ENCODE measurements around the gene CMBL.
"Not testable (repeated sequence)": the region's sequence is repeated elsewhere in the genome, so short reads cannot be mapped to it uniquely, and the experiment has no call there.

Gene CMBL

DNA sequence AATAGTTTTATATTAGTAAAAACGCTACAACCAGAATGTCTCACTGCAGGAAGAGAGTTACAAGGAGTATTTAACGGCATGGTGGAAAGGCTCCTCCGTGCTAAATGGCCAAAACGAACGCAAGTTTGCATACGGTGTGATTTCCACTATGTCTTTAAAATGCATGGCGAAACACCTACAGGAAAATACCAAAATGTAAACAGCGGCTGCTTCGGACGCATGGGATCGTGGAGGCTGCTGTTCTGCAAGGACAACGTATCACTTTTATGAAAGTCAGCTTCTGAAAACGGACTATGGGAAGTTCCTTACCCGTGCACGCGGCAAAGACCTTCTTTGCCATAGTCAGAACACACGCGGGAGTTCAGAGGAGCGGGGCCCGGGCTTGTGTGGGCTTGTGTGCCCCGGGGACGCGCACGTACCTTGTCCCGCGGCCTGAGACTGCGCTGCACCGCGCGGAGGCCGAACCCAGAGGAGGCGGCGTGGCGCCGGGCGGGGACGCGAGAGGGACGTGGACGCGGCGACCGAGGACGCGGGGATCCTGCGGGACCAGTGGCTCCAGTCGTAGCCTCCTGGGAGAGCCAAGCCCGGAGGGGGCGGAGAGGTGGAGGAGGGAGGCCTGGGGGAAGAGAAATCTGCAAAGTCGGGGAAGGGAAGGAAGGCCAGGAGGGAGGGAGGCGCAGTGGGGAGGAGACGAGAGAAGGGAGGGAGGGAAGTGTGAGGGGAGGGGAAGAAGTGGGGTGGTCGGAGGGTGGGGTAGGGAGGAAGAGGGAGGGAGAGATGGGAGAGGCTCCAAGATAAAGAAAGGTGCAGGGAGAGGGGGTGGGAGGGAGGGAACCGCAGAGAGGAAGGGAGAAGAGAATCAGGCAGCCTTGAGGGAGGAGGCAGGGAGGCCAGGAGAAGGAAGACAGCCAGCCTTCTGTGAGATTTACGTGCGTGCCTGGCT, at the start of gene CMBL:
Gene CMBL (minus strand): TSS at position 697 of the 943 bp plus-strand sequence. CDS start 17,140 bp downstream, outside the sequence.
- DNase-seq (ENCODE audit: low read depth): peak; percentile 1

DNA sequence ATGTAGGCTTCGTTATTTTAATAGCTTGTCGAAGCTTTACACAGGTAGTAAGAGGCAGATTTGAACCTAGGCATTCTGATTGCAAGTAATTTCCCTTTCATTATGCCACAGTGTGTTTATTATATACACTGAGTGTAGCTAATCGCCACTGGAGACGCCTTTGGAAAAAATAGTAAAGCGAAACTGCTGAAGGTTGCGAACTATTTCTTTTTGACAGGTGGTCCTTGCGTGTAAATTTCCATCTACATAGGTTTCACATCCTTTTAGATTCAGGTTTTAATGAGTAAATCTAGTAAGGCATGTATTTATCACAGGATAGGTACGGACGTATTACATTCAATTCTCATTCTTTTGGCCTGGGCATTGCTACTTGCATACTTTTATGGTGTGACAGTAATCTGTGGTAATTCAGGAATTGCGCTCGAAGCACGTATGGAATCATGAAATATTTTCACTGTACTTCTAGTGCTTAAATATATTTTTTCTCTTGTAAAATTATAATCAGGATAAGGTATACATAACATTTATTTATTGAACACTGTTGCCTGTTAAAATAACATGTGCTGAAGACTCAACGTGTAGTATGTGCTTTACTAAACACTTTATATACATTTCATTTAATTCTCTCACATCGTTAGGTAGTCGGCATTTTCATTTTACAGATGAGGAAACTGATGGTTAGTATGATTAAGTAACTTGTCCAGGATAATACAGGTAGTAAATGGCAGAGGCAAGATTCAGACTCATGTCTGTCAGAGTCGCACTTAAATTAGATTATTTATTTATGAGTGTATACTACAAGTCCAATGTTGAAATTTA, 47.6 kb upstream of the CMBL start:
- no peak for DNase-seq (ENCODE audit: low read depth)

DNA sequence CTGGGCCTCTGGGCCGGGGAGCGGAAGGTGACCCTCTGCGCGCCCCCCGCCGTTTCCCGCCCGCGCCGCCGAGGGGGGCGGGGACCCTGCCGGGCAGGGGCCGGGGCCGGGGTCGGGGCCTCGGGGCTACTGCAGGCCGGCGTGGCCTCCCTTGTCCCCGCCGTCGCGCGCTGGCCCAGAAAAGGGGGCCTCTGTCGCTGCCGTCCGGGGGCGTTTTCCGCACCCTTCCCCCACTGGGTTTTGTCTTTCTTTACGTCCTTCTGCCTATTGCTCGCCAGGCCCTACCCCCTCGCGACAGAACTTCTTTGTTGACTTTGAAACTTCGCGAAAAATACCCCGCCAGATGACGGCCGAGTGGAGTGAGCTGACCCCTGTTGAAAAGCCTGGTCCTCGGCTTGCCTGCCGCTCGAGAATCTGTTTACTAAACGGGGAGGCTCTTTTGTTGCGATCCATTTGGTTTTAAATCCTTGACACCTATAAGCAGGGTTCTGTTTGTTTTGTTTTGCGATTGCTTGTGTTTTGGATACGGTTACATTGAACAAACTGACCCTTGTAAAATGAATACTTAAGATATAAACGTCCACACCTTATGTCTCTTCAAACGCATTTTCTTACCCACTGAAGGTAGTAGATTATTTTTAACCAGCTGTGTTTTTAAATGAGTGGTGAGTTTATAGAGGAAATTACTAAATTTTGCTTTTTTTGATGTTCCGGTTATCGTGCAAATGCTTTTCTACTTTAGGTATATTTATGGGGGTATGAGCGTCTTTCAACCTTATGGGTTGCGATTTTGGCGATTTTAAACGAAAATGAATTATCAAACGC, 46.6 kb upstream of the CMBL start:
- DNase-seq (ENCODE audit: low read depth): no peak

DNA sequence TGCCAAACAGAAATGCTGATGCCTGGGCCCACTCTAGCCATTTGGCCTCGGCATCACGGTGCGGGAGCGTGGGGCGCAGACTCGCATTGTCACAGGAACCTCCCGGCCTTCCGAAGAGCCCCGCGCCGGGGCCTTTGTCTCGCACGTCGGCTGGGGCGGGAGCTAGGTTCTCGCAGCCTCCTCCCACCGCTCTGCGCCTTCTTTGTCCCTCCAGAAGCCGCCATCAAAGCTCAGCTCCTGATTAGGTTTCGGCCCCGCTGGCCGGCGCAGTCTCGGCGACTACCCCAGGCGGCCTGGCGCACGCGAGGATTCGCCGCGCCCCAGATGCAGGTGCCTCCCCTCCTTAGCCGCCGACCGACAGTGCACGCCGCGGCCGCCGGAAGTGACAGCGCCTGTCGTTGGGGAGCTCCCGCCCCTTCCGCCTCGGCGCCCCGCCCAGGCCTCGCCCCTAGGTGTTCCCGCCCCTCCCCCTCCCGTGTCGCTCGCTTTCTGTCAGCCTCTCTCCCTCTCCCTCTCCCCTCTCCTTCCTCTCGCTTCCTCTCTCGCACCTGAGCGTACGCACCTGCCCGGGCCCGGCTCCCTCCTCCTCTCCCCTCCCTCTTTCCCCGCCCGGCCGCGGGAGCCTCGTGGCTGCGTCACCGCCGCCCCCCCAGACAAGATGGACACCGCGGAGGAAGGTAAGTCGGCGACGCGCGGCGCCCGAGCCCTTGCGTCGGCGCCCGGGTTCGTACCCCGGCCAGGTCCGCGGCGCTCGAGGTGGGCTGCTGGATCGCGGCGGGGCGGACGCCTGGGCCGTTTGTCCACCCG, 45.7 kb upstream of the CMBL start, which contains the start of gene MARCHF6:
Gene MARCHF6 (plus strand): TSS at position 455 of the 807 bp plus-strand sequence. CDS start 204 bp downstream, at position 659.
- DNase-seq (ENCODE audit: low read depth): peak; percentile 96

DNA sequence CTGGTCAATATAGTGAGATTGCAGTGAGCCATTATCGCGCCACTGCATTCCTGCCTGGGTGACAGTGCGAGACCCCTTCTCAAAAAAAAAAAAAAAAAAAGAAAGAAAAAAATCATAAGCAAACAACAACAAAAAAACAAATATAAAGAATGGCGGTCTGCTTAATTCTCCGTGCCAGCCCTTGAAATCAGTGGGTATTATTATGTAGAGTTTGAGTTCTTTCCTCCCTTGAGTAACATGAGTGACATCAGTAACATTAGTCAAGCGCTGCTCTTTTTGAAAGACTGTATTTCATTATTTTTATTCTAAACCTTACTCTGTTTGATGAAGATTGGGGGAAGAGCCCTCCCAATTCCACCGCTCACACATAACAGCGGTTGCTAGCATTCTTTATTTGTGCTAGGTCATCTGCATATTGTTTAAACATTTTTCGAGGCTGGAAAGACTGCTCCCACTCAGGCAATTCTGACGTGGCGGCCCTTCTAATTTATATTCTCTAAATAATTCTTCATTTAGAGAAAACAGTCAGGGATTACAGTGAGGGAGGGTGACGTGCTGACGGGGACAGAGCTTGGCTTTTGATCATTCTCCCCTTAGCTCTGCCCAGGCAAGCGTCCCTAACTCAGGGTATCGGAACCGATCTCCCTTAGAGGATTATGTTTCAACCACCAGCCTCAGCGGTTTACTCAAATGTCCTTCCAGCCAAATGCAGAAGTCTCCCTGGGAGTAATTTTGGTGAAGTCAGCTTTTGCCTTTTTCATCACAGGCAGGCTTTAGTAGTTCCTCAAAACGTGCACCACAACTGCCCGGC, 44.9 kb upstream of the CMBL start:
- DNase-seq (ENCODE audit: low read depth): no peak

DNA sequence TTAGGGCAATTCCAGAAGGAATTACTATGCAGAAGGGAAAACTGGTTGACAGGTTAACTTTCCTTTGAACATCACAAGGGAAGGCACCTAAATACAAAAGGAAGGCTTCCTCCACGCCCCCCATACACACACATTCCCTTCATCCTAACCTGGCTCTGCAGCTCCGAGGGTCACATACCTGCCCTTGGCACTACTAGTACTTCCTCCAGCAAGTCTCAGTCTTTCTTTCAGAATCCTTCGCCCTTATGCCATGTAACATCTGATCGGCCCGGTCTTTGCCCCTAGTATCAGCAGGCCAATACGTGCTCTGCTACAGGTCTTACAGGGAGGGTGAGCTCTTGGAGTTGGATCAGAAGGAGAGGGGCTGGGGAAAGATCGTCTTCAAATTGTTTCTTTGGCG, 44.2 kb upstream of the CMBL start:
- no peak for DNase-seq (ENCODE audit: low read depth)

DNA sequence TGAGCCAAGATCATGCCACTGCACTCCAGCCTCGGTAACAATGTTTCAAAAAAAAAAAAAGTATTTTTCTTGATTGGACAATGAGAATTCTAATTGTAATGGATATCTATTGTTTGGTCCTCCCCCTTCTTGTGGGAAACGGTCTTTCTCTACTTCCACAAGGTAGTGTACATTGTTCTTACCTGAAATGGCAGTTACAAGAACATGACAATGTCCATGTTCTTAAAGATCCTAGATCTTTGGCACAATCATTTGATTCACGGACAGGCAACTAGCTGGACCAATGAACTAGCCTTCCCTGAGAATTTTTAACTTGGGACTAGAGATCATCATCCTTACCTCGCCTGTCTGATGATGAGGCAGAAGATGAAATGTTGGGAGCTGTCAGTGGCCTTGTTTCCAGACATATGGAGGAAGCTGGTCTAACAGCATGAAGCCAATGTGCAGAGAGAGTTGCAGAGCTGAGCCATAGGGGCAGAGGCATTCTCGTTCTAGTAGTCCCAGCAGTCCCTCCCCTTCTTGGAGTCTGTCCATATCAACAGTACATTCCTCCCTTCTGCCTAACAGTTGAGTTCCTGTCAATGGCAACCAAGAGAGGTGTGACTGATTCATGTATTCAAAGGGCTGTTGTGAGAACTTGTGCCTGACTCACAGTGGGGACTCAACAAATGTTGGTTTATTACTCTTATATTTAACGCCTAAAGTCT, 43.6 kb upstream of the CMBL start:
- DNase-seq (ENCODE audit: low read depth): no peak

DNA sequence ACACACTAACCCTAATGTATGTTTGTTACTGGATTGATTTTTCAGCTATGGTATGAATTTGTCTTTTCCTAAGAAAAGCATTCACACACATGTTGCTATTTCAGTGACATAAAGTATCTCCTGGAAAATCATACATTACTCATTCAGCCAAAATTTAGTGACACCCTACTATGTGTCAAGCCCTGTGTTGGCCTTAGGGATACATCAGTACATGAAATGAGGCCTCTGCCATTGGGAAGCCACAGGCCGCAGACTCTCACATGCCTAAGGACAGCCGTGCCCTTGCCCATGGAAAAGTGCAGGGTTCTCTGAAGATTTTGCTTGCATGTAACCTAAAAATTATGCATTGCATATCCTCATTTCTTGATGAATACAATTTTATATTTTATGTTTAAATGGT, 40.6 kb upstream of the CMBL start:
- DNase-seq (ENCODE audit: low read depth): no peak

DNA sequence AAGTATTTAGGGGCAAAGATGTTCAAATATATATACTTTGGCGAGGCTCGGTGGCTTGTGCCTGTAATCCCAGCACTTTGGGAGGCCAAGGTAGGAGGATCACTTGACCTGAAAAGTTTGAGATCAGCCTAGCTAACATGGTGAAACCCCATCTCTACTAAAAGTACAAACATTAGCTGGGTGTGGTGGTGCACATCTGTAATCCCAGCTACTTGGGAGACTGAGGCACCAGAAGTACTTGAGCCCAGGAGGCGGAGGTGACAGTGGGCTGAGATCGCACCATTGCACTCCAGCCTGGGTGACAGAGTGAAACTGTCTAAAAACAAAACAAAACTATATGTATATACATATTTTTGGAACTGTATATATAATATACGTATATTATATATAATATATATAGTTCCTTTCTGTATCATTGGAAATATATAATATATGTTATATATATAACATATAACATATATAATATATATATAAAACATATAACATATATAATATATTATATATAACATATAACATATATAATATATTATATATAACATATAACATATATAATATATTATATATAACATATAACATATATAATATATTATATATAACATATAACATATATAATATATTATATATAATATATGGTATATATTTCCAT, 36.9 kb upstream of the CMBL start:
- DNase-seq (ENCODE audit: low read depth): not testable (repeated sequence)

DNA sequence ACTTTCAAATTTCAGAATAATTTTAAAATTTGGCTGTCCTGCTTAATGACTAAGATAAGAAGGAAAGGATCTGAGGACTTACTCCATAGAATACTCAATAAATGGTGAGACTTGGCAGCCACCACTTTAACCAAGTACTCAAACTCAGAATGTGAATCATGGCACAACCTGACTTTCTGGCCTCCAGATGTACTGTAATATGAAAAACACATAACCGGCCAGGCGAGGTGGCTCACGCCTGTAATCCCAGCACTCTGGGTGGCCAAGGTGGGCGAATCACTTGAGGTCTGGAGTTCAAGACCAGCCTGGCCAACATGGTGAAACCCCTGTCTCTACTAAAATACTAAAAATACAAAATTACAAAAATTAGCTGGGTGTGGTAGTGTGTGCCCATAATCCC, 35.8 kb upstream of the CMBL start:
- DNase-seq (ENCODE audit: low read depth): no peak

DNA sequence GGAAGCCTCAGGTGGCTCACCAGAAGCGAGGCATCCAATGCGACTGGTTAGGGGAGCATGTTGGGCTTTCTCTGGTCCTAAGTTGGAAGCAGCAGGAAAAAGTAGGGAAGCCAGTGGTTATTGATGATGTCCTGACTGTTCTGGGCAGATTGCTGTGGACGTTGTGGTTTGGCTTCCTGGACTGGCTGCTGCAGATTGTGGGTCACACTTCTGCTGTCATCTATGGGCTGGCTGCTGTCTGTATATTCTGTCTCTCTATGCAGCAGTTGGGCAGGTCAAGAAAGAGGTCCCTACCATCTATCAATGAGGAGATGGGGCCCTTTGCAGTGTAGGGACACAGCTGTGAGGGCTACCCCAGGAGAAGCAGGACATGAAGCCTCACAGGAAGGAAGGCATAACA, 32.3 kb upstream of the CMBL start:
- no peak for DNase-seq (ENCODE audit: low read depth)

DNA sequence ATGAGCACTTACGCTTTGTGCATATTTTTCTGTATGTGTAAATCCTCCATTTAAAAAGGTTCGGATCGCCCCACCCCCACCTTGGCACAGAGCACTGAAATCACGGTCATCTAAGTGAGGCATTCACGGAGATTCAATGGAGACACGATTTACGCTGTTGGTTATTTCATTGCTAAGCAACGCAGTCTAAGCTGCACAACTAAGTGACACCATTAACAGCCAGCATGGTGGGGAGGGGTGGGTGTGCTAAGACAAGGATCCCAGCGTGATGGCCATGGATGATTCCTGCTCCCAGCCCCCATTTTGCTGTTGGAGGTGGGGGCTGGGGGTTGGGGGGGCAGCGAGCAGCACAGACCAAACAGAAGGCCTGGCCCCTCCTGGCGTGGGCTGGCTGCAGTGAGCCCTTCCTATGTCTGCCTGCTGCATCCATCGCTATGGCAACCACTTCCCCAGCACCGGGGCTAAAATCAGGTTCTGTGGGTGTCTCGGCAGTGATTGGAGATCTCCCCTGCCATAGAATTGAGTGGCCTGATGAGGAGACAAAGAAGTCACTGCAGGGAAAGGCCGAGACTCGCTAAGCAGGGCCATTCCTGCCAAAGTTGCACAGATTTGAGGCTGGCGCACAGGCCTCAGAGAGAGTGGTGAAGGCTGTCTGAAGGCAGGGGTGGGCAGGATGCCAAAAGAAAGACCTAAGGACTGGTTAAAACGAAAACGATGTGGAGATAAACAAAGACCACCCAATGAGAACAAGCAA, 31.5 kb upstream of the CMBL start:
- no peak for DNase-seq (ENCODE audit: low read depth)

DNA sequence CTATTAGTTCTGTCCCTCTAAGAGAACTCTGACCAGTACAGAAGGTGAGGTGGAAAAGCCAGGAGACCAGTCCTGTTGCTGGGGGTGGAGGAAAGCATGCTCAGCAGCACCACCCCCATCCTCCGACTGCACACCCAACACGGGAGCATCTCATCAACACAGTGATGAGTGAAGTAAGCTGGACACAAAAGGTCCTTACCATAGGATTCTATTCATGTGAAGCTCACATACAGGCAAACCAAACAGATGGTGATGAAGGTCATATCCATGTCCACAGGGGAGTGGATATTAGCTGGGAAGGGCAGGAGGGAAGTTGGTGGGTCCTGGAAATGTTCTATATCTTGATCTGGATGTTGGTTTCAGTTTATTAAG, 31.0 kb upstream of the CMBL start:
- no peak for DNase-seq (ENCODE audit: low read depth)

DNA sequence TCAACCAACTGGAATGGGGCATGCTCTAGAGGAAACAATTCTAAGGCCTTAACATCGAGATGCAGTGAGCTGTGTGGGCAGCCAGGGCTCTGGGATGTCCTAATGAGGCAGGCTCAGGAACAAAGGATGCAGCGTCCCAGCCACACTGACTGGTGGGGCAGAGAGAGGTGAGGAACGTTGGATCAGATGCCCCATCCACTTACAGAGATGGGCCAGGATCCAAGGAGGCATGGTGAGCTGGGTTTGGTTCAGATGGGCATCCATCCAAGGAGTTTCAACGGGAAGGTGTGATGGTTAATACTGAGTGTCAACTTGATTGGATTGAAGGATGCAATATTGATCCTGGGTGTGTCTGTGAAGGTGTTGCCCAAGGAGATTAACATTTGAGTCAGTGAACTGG, 30.3 kb upstream of the CMBL start:
- DNase-seq (ENCODE audit: low read depth): no peak

DNA sequence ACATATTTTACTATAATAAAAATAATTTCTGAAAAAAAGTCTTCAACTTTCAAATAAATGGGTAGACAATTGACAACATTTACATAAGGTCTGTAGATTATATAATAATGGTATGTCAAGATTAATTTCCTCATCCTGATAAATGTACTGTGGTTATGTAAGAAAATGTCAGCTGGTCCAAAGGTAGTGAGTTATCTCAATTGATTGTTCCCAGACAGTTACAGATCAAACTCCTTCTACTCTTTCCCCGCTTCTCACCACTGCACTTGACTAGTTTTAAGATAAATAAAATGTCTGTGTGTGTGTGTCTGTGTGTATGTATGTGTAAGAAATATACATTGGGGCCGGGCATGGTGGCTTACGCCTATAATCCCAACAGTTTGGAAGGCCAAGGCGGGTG, 29.4 kb upstream of the CMBL start:
- no peak for DNase-seq (ENCODE audit: low read depth)

DNA sequence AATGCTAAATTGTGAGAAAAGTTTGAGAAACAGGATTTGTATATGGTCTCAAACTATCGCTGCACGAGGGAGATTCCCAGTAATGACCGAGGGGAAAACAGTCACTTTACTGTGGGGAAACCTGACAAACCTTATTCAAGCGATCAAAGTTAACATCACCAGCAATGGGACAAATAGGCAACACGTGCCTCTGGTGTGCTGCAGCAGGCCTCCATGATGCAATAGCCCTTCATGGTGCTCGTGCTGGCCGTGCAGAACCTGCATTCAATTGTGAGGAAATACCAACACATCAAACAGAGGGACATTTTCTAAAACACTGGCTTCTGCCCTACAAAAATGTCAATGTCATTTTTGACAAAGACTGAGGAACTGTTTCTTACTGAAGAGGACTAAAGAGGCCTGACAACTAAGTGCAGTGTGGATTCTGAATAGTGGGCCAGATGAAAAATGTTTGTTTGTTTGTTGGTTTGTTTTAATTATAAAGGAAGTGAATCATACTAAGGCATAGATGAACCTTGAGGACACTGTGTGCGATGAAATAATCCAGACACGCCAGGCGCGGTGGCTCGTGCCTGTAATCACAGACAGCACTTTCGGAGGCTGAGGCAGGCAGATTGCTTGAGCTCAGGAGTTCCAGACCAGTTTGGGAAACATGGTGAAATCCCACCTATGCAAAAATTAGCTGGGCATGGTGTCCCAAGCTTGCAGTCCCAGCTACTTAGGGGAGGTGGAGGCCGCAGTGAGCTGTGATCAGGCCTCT, 28.2 kb upstream of the CMBL start:
- no peak for DNase-seq (ENCODE audit: low read depth)

DNA sequence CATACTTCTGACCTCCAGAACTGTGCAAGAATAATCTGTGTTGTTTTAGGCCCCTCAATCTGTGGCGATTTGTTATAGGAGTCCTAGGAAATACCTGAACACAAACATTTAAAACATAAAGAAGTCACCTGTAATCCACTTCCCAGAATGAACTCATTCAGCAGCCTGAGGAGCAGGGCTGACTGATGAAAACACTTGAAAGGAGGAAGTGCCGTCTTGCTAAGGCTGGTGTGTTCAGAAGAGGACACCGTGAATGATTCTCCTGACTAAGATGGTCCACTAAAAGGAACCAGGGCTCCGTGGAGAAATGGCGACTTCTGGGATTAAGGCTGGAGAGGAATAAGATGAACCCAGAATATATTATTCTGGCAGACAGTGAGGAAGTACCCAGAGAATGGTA, 27.1 kb upstream of the CMBL start:
- DNase-seq (ENCODE audit: low read depth): no peak

Data from activated T-helper 1 cell treated with Interleukin-2 at 50 U/mL for 16 hours (primary cell).